ENCODE data around the gene FTO. TPM values are rescaled to one million over a fixed set of nuclear protein-coding genes. Genes with fewer than 3 reads are reported as not detected.

The FTO gene
- total RNA-seq, 1 donor from 2014 or later: 154 TPM

- no peak for DNase-seq
Observed at GRCh38 chr16:53901408-53901807, 197.5 kb downstream of the FTO start.

GRCh38 chr16:53904533-53904932 is 200.6 kb downstream of the FTO start:
- no peak for DNase-seq

DNA sequence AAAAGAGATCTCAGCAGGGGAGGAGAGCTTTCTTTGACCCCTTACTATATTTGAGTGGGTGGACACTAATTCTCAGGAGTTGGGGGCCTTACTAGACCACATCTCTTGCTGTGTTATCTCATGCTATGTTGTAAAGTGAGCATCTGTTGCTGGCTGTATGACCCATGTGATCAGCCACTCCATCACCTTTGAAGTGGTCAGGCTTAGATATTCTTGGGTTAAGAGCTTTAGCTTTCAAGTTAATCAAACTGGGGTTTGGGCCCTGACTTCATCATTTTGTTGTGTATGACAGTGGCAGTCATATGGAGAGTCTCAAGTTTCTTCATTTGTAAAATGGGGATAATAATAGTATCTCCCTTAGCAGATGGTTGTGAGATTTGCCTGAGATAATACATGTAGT is 201.1 kb downstream of the FTO start:
- DNase-seq: no peak

GRCh38 chr16:53908731-53909130 is 204.8 kb downstream of the FTO start:
- no peak for DNase-seq

DNA sequence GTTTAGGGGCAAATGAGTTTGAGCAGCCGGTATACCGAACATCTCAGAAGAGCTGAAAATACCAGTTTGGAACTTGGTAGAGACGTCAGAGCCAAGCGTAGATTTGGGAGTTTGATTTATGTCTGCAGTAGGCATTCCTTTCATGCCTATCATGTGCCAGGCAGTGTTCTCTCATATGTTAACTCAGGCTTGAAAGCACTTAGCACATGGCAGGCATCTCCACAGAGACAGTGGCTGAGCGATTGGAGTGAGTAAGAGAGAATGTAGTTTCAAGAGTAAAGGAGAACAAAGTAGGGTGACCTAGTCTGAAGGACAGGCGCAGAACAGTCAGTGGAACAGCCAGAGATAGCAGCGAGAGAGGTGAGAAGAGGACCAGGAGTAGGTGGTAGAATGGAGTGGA is 207.0 kb downstream of the FTO start:
- no peak for DNase-seq

DNA sequence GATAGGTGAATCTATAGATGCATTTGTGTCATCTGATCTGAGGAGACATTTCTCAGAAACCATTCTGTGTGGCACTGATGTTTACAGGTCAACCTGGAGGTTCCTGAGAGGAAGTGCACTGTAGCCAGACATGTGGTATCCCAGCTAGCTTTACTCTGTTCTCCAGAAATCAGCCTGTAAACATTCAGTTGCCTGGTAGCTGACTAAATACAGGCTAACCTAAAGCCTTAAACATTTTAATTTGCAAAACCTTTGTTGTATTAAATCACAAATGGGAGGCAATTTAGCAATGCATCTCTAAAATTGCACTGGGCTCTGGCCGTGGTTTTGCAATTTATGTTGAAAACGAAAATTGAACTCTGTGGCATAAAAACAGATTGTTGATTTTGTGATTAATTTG is 207.6 kb downstream of the FTO start:
- no peak for DNase-seq

DNA sequence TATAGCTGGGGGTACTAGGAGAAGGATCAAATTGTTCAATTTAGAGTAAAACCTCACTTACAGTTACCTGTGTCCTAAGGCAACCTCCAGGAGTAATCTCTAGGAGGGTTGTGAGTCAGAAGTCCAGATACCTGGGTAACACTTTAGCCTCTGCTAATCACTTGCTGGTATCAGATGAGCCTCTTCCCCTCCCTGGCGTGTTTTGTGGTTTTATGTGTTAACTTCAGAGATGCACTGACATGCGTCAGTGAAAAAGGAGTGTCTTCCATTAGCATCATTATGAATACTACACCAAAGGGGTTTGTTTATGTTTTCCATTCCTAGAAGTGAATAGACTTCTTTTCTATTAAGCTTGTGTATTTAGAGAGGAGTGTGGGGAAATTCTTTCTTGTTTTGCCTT is 208.2 kb downstream of the FTO start:
- no peak for DNase-seq

DNA sequence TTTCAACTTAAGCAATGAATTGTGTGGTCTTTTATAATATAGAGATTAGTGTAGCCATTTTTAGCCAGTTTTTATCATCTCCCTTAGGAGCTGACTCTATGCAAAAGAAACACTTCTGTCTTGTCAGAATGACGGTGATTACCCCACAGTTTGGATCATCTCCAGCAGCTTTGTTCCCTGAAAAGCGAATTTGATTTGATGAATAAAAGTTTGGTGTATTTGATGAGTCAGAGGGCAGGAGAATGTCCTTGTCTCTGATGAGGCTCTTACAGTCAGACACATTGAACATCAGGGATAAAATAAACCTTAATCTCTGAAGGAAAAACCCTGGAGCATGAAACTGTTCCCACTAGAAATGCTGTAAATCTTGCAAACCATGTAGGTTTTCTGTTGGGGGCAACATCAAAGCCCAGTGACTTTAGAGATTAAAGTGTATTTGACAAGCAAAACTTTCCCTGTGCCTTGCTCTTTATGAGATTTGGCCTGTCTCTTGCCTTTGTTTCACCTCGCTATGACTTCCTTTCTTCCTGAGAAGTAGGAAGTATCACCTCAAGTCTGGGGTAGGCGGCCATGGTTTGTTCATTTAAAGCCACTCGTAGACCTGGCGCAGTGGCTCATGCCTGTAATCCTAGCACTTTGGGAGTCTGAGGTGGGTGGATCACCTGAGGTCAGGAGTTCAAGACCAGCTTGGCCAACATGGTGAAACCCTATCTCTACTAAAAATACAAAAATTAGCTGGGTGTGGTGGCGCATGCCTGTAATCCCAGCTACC is 209.3 kb downstream of the FTO start:
- DNase-seq: no peak

DNA sequence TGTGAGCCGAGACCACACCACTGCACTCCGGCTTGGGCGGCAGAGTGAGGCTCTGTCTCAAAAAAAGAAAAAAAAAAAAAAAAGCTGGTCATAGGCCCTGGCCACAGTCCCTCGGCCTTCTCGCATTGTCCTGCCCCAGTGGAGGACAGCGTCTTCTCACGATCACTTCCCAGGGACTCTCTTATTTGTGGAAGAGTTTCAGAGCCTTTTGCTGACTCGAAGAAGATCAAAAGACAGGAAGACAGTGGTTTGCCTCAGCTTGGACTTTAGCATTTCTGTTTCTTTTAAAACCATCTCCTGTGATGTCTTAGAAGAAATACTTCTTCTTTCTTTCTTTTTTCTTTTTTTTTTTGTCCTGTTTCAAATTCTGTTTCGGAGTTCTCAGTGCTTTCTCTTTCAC is 210.0 kb downstream of the FTO start:
- no peak for DNase-seq

- DNase-seq: no peak
Observed at GRCh38 chr16:53914736-53915135, 210.8 kb downstream of the FTO start.

GRCh38 chr16:53915452-53916160 is 211.7 kb downstream of the FTO start:
- no peak for DNase-seq

- no peak for DNase-seq
Observed at GRCh38 chr16:53920988-53921387, 217.0 kb downstream of the FTO start.

DNA sequence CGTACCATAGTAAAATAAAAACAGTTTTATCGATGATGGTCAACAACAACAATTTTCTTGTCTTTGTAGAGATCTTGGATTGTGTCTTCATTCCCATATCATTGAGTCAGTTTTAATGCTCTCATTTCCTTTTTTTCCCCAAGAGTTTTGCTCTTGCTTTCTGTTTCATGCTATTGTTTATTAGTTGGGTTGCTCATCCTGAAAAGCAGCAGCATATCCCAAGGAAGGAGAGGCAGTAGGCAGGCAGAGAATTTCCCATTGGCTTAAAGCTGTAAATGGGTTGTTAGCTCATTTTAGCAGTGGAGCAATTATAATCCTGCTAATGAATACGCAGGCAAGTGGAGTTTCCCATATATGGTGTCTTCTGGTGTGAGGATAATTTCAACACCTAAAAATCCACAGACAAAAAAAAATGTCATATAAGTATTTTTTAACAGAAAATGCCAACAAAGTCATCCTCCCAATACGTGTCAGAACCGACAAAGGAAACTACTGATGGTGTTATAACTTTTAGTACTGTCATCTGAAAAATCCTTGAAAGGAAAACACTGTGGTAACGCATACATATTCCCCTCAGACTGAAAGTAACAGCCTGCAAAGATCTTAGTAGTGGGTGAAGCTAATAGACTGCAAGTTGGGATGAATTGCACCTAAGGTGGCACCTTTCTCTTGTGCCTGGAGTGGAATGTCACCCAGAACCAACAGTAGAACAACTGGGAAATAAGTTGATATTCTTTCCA is 218.3 kb downstream of the FTO start:
- no peak for DNase-seq

- DNase-seq: no peak
Observed at GRCh38 chr16:53922807-53923571, 219.0 kb downstream of the FTO start.

DNA sequence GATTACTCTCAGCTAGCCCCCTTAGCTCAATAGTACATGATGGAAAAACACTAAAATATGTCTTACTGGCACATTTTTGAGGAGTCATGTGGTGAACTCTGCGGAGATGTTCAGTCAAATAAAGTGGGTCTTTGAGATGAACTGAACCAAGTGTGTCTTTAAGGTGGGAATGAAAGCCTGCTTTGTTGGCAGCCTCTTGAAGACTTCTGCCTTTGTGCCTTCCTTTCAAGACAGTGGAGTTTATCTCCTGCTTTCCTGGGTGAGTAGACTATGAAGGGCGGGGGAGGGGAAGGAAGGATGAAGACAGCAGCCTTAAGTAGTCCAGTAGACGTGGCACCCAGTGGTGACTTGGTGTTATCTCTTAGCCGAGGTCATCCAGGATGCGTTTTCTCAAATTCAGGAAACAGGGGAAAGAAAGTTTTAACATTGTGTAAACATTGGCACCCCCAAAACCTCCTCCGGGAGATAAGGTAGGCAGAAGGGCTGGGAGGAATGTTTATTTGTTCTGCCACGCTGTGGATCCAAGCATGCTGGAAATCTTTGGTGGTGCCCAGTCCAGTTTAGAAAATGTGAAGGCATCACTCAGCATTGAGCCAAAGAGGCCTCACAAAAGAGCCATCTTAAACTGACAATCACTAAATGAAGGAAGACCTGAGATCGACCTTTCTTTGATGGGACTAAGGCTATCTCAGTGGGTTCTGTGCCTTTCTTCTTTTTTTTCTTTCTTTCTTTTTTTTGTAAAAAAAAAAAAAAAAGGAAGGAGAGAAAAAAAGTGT is 220.6 kb downstream of the FTO start:
- DNase-seq: no peak

GRCh38 chr16:53925107-53925410 is 221.1 kb downstream of the FTO start:
- no peak for DNase-seq

DNA sequence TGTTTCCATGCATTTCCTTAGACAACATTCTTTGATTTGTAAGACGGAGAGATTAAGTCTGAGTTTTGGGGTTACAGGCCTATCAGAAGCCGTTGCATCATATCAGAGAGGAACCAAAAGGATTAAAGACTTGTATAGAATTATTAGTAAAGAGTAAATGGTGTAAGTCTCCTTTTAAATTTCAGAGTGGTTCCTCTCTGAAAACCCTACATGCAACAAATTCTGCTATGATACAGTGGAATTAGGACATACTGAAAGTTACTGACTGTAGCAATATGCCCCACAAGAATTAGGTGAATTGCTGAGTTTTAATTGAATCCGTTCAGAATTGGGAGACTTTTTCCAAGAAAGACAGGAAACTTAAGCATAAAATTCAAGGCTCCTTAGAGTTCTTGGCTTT is 221.6 kb downstream of the FTO start:
- DNase-seq: no peak

DNA sequence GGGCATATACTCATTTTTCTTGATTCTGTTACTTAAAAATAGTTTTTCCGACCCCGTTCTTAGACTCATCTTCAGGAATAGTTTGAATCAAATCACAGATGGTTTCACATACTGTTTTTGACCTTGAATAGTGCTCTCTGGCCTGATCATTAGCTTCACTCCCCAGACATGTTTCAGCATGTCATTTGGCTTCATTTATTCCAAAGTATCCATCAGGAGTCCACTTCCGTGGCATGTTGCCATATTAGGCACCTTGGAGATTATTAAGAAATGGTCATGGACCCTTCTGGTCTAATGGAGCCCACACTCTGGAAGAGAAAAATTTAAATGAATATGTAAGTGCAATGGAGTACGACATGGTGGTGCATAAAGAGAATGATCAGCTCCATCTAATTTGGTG is 222.3 kb downstream of the FTO start:
- DNase-seq: no peak

DNA sequence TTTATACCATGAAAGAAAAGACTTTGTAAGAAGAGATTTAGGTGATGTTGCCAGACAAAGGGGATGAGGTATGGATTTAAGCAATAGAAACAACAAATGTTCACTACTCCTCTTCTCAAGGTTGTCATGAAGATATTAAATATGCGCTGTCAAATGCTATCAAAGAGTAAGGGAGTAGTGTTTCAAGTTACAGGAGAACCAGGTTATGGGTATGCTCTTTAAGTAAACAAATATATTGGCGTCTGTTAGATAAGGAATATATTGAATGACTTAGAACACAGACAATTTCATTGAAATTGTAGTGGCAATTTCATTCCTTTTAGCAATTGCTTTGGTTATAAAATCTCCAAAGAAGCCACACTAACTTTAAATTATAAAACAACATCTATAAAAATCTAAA is 229.0 kb downstream of the FTO start:
- no peak for DNase-seq

DNA sequence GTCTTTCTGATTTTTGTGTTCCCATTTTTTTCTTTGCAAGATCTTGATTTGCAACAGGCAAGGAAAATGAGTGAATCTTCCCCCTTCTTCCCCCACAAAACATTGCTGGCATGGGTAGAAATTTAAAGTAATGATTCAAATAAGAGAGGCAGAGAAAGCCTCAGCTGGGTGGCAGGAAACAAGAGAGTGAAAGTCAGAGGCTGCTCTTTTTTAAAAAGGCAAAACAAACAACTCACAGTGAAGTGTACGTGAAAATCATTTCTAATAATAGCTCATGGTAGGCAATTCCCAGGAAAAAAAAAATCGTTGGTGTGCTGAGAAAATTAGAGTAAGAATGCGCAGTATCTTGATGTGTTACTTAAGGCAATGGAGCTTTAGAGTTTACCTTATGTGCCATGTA is 229.5 kb downstream of the FTO start:
- DNase-seq: no peak

GRCh38 chr16:53936052-53936451 is 232.1 kb downstream of the FTO start:
- DNase-seq: no peak

DNA sequence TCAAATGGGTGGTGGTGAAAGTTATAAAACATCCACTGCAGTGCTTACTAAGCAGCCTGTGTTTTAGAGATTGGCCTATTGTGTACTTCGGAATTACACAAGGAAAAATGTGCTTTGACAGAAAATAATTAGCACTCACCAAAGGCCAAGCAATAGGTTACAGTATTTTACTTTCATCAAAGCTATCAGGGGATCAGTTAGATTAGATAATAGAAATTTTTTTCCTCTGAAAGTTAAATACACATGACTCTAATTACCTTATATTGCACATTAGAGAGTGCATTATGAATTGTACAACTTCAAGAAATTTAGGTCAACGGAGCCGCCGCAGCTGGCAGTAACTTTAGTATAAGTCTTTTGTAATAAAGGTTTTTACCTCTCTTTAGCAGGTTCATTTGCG is 232.6 kb downstream of the FTO start:
- no peak for DNase-seq

Measured in occipital lobe (tissue), 2 donors.